CD1c-positive myeloid dendritic cell (primary cell): ENCODE measurements around the gene SCLY.
A peak's percentile ranks its signal among the peaks of the same experiment; 100 is the strongest.

Experiments used
- DNase-seq: peaks from one replicate; pipeline ENCODE4 v3.0.0-alpha.2; 2016; ENCODE audit errors: extremely low spot score

The SCLY gene

GRCh38 chr2:238069877-238070276 is 9.1 kb downstream of the SCLY start:
- DNase-seq = no peak

- DNase-seq = no peak
These were observed 14.6 kb downstream of the SCLY start for GRCh38 chr2:238075397-238075796.

- no peak for DNase-seq
These were observed 16.5 kb downstream of the SCLY start for GRCh38 chr2:238077292-238077691.

GRCh38 chr2:238079874-238080327 is 19.1 kb downstream of the SCLY start:
- no peak for DNase-seq

- DNase-seq = no peak
These were observed 19.7 kb downstream of the SCLY start for GRCh38 chr2:238080518-238080917.

GRCh38 chr2:238081150-238081549 is 20.3 kb downstream of the SCLY start:
- DNase-seq = no peak

GRCh38 chr2:238081561-238081960 is 20.8 kb downstream of the SCLY start:
- no peak for DNase-seq

- DNase-seq = no peak
These were observed 21.4 kb downstream of the SCLY start for GRCh38 chr2:238082151-238082550.

- no peak for DNase-seq
These were observed 22.0 kb downstream of the SCLY start for GRCh38 chr2:238082827-238083226.

- DNase-seq = no peak
These were observed 23.1 kb downstream of the SCLY start for GRCh38 chr2:238083919-238084318.

- DNase-seq = no peak
These were observed 24.0 kb downstream of the SCLY start for GRCh38 chr2:238084761-238085160.

- no peak for DNase-seq
These were observed 25.1 kb downstream of the SCLY start for GRCh38 chr2:238085899-238086298.

- DNase-seq = peak; percentile 57
These were observed 26.4 kb downstream of the SCLY start for GRCh38 chr2:238087211-238087610.

GRCh38 chr2:238090887-238091286 is 30.1 kb downstream of the SCLY start:
- no peak for DNase-seq

- DNase-seq = no peak
These were observed 30.7 kb downstream of the SCLY start for GRCh38 chr2:238091436-238092060.

GRCh38 chr2:238092486-238093035 is 31.8 kb downstream of the SCLY start:
- DNase-seq = no peak

- DNase-seq = no peak
These were observed 32.7 kb downstream of the SCLY start for GRCh38 chr2:238093181-238094140.

GRCh38 chr2:238094438-238095022 is 33.7 kb downstream of the SCLY start:
- DNase-seq = no peak

GRCh38 chr2:238095143-238095542 is 34.3 kb downstream of the SCLY start:
- no peak for DNase-seq

GRCh38 chr2:238096311-238097011 is 35.7 kb downstream of the SCLY start:
- DNase-seq = no peak

GRCh38 chr2:238097201-238097987 is 36.6 kb downstream of the SCLY start:
- no peak for DNase-seq
